Lung microvascular endothelial cell (primary cell): Measurements from ENCODE around the gene DDN. TPM values are rescaled to one million over a fixed set of nuclear protein-coding genes. Genes with fewer than 3 reads are reported as not detected.

Source experiments
- DNase-seq, 2 donors: peaks; one replicate each; pipeline versions ENCODE4 v3.0.0 to v3.0.0-alpha.2; 2010; ENCODE audit warnings: low read depth in 2 of 2
- total RNA-seq: library from RNA; depleted of rRNA; stranded (reverse); fragments of >200 nt; gene quantifications from 2 replicates; pipeline ENCODE4 v1.2.1, GENCODE V29; 2014

The DDN gene
- total RNA-seq, 1 donor from 2014 or later: not detected

- DNase-seq: peak in 1 of 2 donors; percentile 33
These were observed 15.4 kb upstream of the DDN start for GRCh38 chr12:49014547-49014946.

GRCh38 chr12:49013428-49013827, 14.3 kb upstream of the DDN start:
- DNase-seq: no peak

GRCh38 chr12:49012739-49013138, 13.6 kb upstream of the DDN start:
- no peak for DNase-seq

- no peak for DNase-seq
These were observed 11.0 kb upstream of the DDN start for GRCh38 chr12:49010092-49010668.

GRCh38 chr12:49008943-49009342, 9.8 kb upstream of the DDN start:
- DNase-seq: no peak

GRCh38 chr12:49000346-49000745, 1.2 kb upstream of the DDN start:
- DNase-seq: no peak

- DNase-seq: no peak
These were observed 450 bp downstream of the DDN start for GRCh38 chr12:48998497-48999353.

- no peak for DNase-seq
These were observed 1.3 kb downstream of the DDN start for GRCh38 chr12:48997719-48998496.

GRCh38 chr12:48996794-48997718, 2.1 kb downstream of the DDN start:
- DNase-seq: peak; percentile 73 to 74

- peak; percentile 80 to 87 for DNase-seq
These were observed 3.9 kb downstream of the DDN start for GRCh38 chr12:48995086-48995879.

GRCh38 chr12:48994224-48995085, 4.7 kb downstream of the DDN start:
- no peak for DNase-seq

- no peak for DNase-seq
These were observed 5.4 kb downstream of the DDN start for GRCh38 chr12:48993787-48994186.

- DNase-seq: no peak
These were observed 7.7 kb downstream of the DDN start for GRCh38 chr12:48991247-48992050.

GRCh38 chr12:48990552-48990951, 8.6 kb downstream of the DDN start:
- no peak for DNase-seq

GRCh38 chr12:48988030-48988649, 11.0 kb downstream of the DDN start:
- peak; percentile 58 to 63 for DNase-seq

- DNase-seq: no peak
These were observed 12.4 kb downstream of the DDN start for GRCh38 chr12:48986720-48987291.

- no peak for DNase-seq
These were observed 13.3 kb downstream of the DDN start for GRCh38 chr12:48985901-48986300.

GRCh38 chr12:48985475-48985897, 13.7 kb downstream of the DDN start:
- no peak for DNase-seq
